ENCODE results near the gene APOOL.
A peak's percentile ranks its signal among the peaks of the same experiment; 100 is the strongest.
"Not testable (repeated sequence)": the region's sequence is repeated elsewhere in the genome, so short reads cannot be mapped to it uniquely, and the experiment has no call there.

APOOL gene, protein sequence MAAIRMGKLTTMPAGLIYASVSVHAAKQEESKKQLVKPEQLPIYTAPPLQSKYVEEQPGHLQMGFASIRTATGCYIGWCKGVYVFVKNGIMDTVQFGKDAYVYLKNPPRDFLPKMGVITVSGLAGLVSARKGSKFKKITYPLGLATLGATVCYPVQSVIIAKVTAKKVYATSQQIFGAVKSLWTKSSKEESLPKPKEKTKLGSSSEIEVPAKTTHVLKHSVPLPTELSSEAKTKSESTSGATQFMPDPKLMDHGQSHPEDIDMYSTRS

GRCh38 chrX:85003655-85004244 is at the start of gene APOOL:
APOOL (plus strand) TSS chrX:85003877; CDS start chrX:85003913, 36 bp downstream.
- Histone ChIP-seq H3K27me3 (ENCODE audit: low read depth, low read length) (no peaks in the 10 kb centered on the region), H3K4me1 (ENCODE audit: control insufficient read depth in 1 of 2, insufficient read depth in 2 of 2, low read length in 2 of 2) (no peaks in the 10 kb centered on the region), H3K36me3 (ENCODE audit: control insufficient read depth in 1 of 2, insufficient read depth in 2 of 2, low read length in 2 of 2) (no peaks in the 10 kb centered on the region), H3K27ac (ENCODE audit: low read length) (peak within 1 kb of the TSS; percentile 74), H3K4me3 (ENCODE audit: low read depth in 1 of 2, low read length in 2 of 2) (peak within 1 kb of the TSS; percentile 75 to 93), H3K9me3 (ENCODE audit: control insufficient read depth in 1 of 2, low read length in 2 of 2) (no peaks in the 10 kb centered on the region)

DNA sequence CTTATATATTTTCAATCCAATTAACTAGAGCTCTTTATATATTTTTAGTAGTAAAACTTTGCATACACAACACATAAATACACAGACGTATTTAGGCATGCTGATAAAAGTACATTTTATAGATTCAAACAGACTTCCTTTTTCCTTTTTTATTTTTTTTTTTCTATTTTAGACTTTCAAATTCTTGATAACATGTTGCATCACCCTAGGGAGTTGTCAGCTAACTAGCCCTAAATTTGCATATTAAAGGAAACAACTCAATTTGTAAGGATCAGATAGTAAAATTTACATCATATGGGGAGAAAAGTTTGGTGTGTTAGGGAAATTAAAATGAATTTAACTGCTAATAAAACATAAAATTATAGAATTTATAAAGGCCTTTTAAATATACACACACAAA is 47.4 kb upstream of the APOOL start:
- H3K4me3 ChIP-seq (ENCODE audit: low read depth in 1 of 2, low read length in 2 of 2), result no peak overlapping the region
- no peaks in the 10 kb centered on the region for H3K4me1 ChIP-seq (ENCODE audit: control insufficient read depth in 1 of 2, insufficient read depth in 2 of 2, low read length in 2 of 2)
- H3K27me3 ChIP-seq (ENCODE audit: low read depth, low read length), result no peaks in the 10 kb centered on the region
- H3K36me3 ChIP-seq (ENCODE audit: control insufficient read depth in 1 of 2, insufficient read depth in 2 of 2, low read length in 2 of 2), result no peaks in the 10 kb centered on the region
- H3K27ac ChIP-seq (ENCODE audit: low read length), result no peak overlapping the region
- no peaks in the 10 kb centered on the region for H3K9me3 ChIP-seq (ENCODE audit: control insufficient read depth in 1 of 2, low read length in 2 of 2)

DNA sequence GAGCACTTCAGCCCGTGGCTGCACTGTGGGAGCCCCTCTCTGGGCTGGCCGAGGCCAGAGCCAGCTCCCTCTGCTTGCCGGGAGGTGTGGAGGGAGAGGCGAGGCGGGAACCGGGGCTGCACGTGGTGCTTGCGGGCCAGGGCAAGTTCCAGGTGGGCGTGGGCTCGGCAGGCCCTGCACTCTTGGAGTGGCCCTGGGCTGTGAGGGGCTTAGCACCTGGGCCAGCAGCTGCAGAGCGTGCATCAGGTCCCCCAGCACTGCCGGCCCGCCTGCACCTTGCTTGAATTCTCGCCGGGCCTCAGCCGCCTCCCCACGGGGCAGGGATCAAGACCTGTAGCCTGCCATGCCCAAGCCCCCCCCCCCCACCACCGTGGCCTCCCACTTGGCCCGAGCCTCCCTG is 28.9 kb upstream of the APOOL start:
- Histone ChIP-seq H3K27me3 (ENCODE audit: low read depth, low read length) (no peaks in the 10 kb centered on the region), H3K4me1 (ENCODE audit: control insufficient read depth in 1 of 2, insufficient read depth in 2 of 2, low read length in 2 of 2) (no peaks in the 10 kb centered on the region), H3K4me3 (ENCODE audit: low read depth in 1 of 2, low read length in 2 of 2) (no peak overlapping the region)

GRCh38 chrX:84991739-84992138 is 11.9 kb upstream of the APOOL start:
- not testable (repeated sequence) for H3K36me3 ChIP-seq (ENCODE audit: control insufficient read depth in 1 of 2, insufficient read depth in 2 of 2, low read length in 2 of 2); H3K9me3 ChIP-seq (ENCODE audit: control insufficient read depth in 1 of 2, low read length in 2 of 2); H3K27ac ChIP-seq (ENCODE audit: low read length); H3K4me1 ChIP-seq (ENCODE audit: control insufficient read depth in 1 of 2, insufficient read depth in 2 of 2, low read length in 2 of 2); H3K27me3 ChIP-seq (ENCODE audit: low read depth, low read length); H3K4me3 ChIP-seq (ENCODE audit: low read depth in 1 of 2, low read length in 2 of 2)

More for the DNA sequence above, 28.9 kb upstream of the APOOL start:
- Histone ChIP-seq H3K36me3 (ENCODE audit: control insufficient read depth in 1 of 2, insufficient read depth in 2 of 2, low read length in 2 of 2) (no peaks in the 10 kb centered on the region), H3K9me3 (ENCODE audit: control insufficient read depth in 1 of 2, low read length in 2 of 2) (no peaks in the 10 kb centered on the region), H3K27ac (ENCODE audit: low read length) (no peak overlapping the region)

DNA sequence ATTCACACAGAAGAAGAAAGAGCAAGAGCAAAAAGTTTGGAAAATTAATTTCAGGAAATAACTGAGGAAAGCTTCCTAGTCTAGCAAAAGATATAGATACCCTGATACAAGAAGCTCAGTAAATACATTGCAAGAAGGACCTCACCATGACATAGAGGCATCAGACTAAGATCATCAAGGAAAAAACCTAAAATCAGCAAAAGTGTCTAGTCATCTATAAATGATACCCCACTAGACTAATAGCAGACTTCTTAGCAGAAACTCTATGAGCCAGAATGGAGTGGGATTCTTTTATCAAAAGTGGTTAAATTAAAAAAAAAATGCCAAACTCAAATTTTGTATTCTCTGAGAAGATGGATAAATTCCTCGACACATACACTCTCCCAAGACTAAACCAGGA is 10.5 kb upstream of the APOOL start:
- Histone ChIP-seq H3K4me3 (ENCODE audit: low read depth in 1 of 2, low read length in 2 of 2) (no peak overlapping the region), H3K27me3 (ENCODE audit: low read depth, low read length) (no peaks in the 10 kb centered on the region), H3K36me3 (ENCODE audit: control insufficient read depth in 1 of 2, insufficient read depth in 2 of 2, low read length in 2 of 2) (no peaks in the 10 kb centered on the region), H3K9me3 (ENCODE audit: control insufficient read depth in 1 of 2, low read length in 2 of 2) (no peaks in the 10 kb centered on the region), H3K27ac (ENCODE audit: low read length) (no peak overlapping the region), H3K4me1 (ENCODE audit: control insufficient read depth in 1 of 2, insufficient read depth in 2 of 2, low read length in 2 of 2) (no peaks in the 10 kb centered on the region)

DNA sequence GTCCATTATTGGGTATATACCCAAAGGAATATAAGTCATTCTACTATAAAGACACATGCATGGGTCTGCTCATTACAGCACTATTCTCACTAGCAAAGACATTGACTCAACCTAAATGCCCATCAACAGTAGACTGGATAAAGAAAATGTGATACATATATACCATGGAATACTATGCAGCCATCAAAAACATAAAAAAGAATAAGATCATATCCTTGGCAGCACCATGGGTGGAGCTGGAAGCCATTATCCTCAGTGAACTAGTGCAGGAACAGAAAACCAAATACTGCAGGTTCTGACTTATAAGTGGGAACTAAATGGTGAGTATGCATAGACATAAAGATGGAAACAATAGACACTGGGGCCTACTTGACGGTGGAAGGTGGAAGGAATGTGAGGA is 2.3 kb upstream of the APOOL start:
- no peaks in the 10 kb centered on the region for H3K4me1 ChIP-seq (ENCODE audit: control insufficient read depth in 1 of 2, insufficient read depth in 2 of 2, low read length in 2 of 2)
- H3K36me3 ChIP-seq (ENCODE audit: control insufficient read depth in 1 of 2, insufficient read depth in 2 of 2, low read length in 2 of 2), result no peaks in the 10 kb centered on the region
- no peaks in the 10 kb centered on the region for H3K27me3 ChIP-seq (ENCODE audit: low read depth, low read length)
- H3K27ac ChIP-seq (ENCODE audit: low read length), result no peak overlapping the region
- no peaks in the 10 kb centered on the region for H3K9me3 ChIP-seq (ENCODE audit: control insufficient read depth in 1 of 2, low read length in 2 of 2)
- H3K4me3 ChIP-seq (ENCODE audit: low read depth in 1 of 2, low read length in 2 of 2), result no peak overlapping the region

DNA sequence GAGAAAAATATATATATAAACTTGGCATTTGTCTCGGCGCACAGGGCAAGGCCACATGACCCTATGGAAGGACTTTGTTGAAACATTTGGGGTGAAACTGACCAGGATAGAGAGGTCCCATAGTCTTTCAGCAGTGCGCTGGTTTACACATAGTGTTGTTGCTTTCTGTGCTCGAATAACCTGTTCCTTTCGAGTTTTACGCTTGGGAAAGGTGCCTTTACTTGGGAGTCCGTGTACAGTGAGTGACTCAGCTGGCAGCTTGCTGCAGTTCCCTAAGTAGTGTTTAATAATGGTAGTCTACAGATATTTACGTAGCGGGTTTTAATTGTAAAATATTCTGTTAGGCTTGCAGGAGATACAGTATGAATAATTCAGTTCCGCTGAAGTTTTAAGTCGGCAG is 578 bp downstream of the APOOL start:
- peak overlapping the region; percentile 74 for H3K27ac ChIP-seq (ENCODE audit: low read length)
- H3K9me3 ChIP-seq (ENCODE audit: control insufficient read depth in 1 of 2, low read length in 2 of 2), result no peaks in the 10 kb centered on the region
- no peaks in the 10 kb centered on the region for H3K36me3 ChIP-seq (ENCODE audit: control insufficient read depth in 1 of 2, insufficient read depth in 2 of 2, low read length in 2 of 2)
- no peaks in the 10 kb centered on the region for H3K27me3 ChIP-seq (ENCODE audit: low read depth, low read length)
- peak overlapping the region; percentile 75 to 93 for H3K4me3 ChIP-seq (ENCODE audit: low read depth in 1 of 2, low read length in 2 of 2)
- H3K4me1 ChIP-seq (ENCODE audit: control insufficient read depth in 1 of 2, insufficient read depth in 2 of 2, low read length in 2 of 2), result no peaks in the 10 kb centered on the region

- H3K27ac ChIP-seq (ENCODE audit: low read length), result no peak overlapping the region
- H3K9me3 ChIP-seq (ENCODE audit: control insufficient read depth in 1 of 2, low read length in 2 of 2), result no peaks in the 10 kb centered on the region
- H3K4me3 ChIP-seq (ENCODE audit: low read depth in 1 of 2, low read length in 2 of 2), result no peak overlapping the region
- H3K36me3 ChIP-seq (ENCODE audit: control insufficient read depth in 1 of 2, insufficient read depth in 2 of 2, low read length in 2 of 2), result no peaks in the 10 kb centered on the region
- H3K27me3 ChIP-seq (ENCODE audit: low read depth, low read length), result no peaks in the 10 kb centered on the region
- H3K4me1 ChIP-seq (ENCODE audit: control insufficient read depth in 1 of 2, insufficient read depth in 2 of 2, low read length in 2 of 2), result no peaks in the 10 kb centered on the region
These were observed 8.4 kb downstream of the APOOL start for GRCh38 chrX:85012098-85012497.

DNA sequence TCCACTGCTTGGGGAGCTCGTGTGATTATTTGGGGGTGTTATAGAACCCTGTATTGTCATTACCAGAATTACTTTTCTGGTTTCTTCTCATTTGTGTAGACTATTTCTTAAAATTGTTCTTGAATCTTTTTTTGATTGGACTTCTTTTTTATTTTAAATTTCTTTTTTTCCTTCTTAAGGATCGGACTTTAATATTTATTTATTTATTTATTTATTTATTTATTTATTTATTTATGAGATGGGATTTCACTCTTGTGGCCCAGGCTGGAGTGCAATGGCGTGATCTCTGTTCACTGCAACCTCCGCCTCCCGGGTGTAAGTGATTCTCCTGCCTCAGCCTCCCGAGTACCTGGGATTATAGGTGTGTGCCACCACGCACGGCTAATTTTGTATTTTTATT is 11.7 kb downstream of the APOOL start:
- not testable (repeated sequence) for H3K27ac ChIP-seq (ENCODE audit: low read length); H3K36me3 ChIP-seq (ENCODE audit: control insufficient read depth in 1 of 2, insufficient read depth in 2 of 2, low read length in 2 of 2); H3K27me3 ChIP-seq (ENCODE audit: low read depth, low read length); H3K4me3 ChIP-seq (ENCODE audit: low read depth in 1 of 2, low read length in 2 of 2); H3K9me3 ChIP-seq (ENCODE audit: control insufficient read depth in 1 of 2, low read length in 2 of 2); H3K4me1 ChIP-seq (ENCODE audit: control insufficient read depth in 1 of 2, insufficient read depth in 2 of 2, low read length in 2 of 2)

GRCh38 chrX:85017721-85018120 is 14.0 kb downstream of the APOOL start:
- H3K27ac ChIP-seq (ENCODE audit: low read length), result no peak overlapping the region
- H3K36me3 ChIP-seq (ENCODE audit: control insufficient read depth in 1 of 2, insufficient read depth in 2 of 2, low read length in 2 of 2), result no peaks in the 10 kb centered on the region
- no peaks in the 10 kb centered on the region for H3K27me3 ChIP-seq (ENCODE audit: low read depth, low read length)
- no peak overlapping the region for H3K4me3 ChIP-seq (ENCODE audit: low read depth in 1 of 2, low read length in 2 of 2)
- H3K9me3 ChIP-seq (ENCODE audit: control insufficient read depth in 1 of 2, low read length in 2 of 2), result no peaks in the 10 kb centered on the region
- no peaks in the 10 kb centered on the region for H3K4me1 ChIP-seq (ENCODE audit: control insufficient read depth in 1 of 2, insufficient read depth in 2 of 2, low read length in 2 of 2)

DNA sequence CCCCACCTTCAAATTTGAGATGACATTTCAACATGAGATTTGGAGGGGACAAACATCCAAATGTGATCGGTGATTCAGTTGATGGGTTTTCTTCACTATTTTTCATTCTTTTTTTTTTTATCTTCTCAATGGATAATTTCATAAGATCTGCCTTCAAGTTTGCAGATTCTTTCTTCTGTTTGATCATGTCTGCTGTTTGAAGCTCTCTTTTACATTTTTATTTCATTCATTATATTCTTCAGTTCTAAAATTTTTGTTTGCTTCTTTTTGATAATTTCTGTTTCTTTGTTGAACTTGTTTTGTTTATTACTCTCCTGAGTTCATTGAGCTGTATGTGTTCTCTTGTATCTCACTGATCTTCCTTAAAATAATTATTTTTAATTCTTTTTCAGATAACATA is 14.8 kb downstream of the APOOL start:
- Histone ChIP-seq H3K4me1 (ENCODE audit: control insufficient read depth in 1 of 2, insufficient read depth in 2 of 2, low read length in 2 of 2) (no peaks in the 10 kb centered on the region), H3K4me3 (ENCODE audit: low read depth in 1 of 2, low read length in 2 of 2) (no peak overlapping the region), H3K27ac (ENCODE audit: low read length) (no peak overlapping the region), H3K27me3 (ENCODE audit: low read depth, low read length) (no peaks in the 10 kb centered on the region), H3K36me3 (ENCODE audit: control insufficient read depth in 1 of 2, insufficient read depth in 2 of 2, low read length in 2 of 2) (no peaks in the 10 kb centered on the region), H3K9me3 (ENCODE audit: control insufficient read depth in 1 of 2, low read length in 2 of 2) (no peaks in the 10 kb centered on the region)

DNA sequence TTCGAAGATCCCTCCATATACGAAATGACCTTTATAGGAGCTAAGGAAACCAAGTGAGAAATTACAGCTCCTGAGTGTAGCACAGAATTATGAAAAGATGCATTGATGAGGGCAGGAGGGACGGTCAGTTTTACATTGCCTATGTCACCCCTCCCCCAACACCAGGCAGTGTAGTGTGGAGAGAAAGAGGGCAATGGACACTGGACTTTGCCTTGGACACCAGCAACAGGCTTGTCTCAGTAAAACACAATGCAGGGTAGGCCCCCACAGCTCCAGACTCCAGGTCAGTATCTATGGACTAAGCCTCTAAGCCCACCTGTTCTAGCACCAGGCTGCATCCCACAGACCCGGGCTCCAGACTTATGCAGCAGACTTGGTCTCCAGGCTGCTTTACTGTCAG is 16.5 kb downstream of the APOOL start:
- H3K4me1 ChIP-seq (ENCODE audit: control insufficient read depth in 1 of 2, insufficient read depth in 2 of 2, low read length in 2 of 2), result no peaks in the 10 kb centered on the region
- no peaks in the 10 kb centered on the region for H3K9me3 ChIP-seq (ENCODE audit: control insufficient read depth in 1 of 2, low read length in 2 of 2)
- H3K27me3 ChIP-seq (ENCODE audit: low read depth, low read length), result no peaks in the 10 kb centered on the region
- no peak overlapping the region for H3K4me3 ChIP-seq (ENCODE audit: low read depth in 1 of 2, low read length in 2 of 2)
- H3K27ac ChIP-seq (ENCODE audit: low read length), result no peak overlapping the region
- no peaks in the 10 kb centered on the region for H3K36me3 ChIP-seq (ENCODE audit: control insufficient read depth in 1 of 2, insufficient read depth in 2 of 2, low read length in 2 of 2)
